HCT116 (cell line): ENCODE results near the gene NAA16.

Source experiments
- POLR2A ChIP-seq: IDR thresholded peaks from 2 replicates; pipeline ENCODE4 v1.7.0; 2011; ENCODE audit warnings: borderline replicate concordance; ENCODE audit not compliant: insufficient read depth, insufficient read length; ENCODE audit errors: extremely low read depth
- SRF ChIP-seq: IDR thresholded peaks from 2 replicates; pipeline ENCODE4 v1.6.1; 2012; ENCODE audit warnings: low read depth
- TF ChIP-seq, protein P1 (sequence below): IDR thresholded peaks from 2 replicates; pipeline ENCODE4 v1.6.1; 2012; ENCODE audit warnings: low read depth
- TF ChIP-seq, protein P2 (sequence below): IDR thresholded peaks from 2 replicates; pipeline ENCODE4 v1.6.1; 2012

GRCh38 chr13:41354416-41354815, 43.3 kb downstream of the NAA16 start:
- TF ChIP-seq, protein P1, sequence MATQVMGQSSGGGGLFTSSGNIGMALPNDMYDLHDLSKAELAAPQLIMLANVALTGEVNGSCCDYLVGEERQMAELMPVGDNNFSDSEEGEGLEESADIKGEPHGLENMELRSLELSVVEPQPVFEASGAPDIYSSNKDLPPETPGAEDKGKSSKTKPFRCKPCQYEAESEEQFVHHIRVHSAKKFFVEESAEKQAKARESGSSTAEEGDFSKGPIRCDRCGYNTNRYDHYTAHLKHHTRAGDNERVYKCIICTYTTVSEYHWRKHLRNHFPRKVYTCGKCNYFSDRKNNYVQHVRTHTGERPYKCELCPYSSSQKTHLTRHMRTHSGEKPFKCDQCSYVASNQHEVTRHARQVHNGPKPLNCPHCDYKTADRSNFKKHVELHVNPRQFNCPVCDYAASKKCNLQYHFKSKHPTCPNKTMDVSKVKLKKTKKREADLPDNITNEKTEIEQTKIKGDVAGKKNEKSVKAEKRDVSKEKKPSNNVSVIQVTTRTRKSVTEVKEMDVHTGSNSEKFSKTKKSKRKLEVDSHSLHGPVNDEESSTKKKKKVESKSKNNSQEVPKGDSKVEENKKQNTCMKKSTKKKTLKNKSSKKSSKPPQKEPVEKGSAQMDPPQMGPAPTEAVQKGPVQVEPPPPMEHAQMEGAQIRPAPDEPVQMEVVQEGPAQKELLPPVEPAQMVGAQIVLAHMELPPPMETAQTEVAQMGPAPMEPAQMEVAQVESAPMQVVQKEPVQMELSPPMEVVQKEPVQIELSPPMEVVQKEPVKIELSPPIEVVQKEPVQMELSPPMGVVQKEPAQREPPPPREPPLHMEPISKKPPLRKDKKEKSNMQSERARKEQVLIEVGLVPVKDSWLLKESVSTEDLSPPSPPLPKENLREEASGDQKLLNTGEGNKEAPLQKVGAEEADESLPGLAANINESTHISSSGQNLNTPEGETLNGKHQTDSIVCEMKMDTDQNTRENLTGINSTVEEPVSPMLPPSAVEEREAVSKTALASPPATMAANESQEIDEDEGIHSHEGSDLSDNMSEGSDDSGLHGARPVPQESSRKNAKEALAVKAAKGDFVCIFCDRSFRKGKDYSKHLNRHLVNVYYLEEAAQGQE = no peak
- TF ChIP-seq SRF (no peak), POLR2A (no peak)
- TF ChIP-seq, protein P2, sequence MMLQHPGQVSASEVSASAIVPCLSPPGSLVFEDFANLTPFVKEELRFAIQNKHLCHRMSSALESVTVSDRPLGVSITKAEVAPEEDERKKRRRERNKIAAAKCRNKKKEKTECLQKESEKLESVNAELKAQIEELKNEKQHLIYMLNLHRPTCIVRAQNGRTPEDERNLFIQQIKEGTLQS = no peak
